GM21447 (cell line): ENCODE data around the gene LRP6.
A peak's percentile ranks its signal among the peaks of the same experiment; 100 is the strongest.
"Not testable (repeated sequence)": the region's sequence is repeated elsewhere in the genome, so short reads cannot be mapped to it uniquely, and the experiment has no call there.

Source experiments
- ATAC-seq: cut with Tn5 transposase; IDR thresholded peaks from one replicate; pipeline ENCODE4 v1.9.1; 2021; ENCODE audit not compliant: unreplicated experiment

LRP6 gene

DNA sequence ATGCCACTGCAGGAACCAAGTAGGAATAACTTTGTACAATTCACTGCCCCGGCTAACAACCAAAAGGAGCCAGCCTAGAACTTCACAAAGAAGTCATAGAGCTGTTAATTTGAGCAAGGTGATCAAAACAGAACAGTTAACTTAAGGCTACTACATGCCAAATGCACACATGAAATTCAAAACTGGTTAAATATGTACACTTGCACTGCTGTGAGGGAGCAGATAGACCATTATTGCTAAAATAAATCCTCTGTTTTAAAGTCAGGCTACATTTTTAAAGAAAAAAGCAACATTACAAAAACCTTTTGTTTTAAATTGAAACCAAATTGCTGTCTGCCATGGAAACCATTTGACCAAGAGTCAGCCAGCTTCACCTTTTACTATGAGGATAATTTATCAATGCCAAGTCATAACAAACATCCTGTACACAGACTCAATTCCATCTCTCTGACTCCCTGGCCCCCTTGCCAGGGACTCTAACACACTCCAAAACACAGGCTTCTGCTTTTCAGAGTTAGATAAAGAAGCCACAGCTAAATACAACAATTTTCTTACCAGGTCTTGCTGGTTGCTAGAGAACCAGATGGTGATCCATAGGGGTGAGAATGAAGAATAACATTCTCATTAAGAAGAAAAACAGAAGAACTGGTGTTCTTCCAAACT is 84.0 kb downstream of the LRP6 start:
- no peak for ATAC-seq

DNA sequence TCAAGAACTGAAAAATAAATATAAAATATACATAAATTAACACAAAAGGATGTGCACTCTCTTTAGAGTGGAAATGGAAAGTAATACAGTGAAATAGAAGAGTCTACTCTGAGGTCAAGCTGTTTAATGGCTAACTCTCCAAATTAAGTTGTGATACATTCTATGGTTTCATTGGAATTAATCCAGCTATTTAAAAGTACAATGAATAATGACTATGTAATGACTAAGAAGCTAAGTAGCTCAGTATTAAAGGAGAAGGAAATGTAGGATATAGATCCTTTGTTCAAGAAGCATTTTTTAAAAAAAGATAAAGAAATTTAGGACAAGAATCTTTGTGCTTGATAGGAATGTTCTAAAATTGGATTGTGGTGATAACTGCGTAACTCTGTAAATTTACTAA is 85.3 kb downstream of the LRP6 start:
- ATAC-seq: no peak

DNA sequence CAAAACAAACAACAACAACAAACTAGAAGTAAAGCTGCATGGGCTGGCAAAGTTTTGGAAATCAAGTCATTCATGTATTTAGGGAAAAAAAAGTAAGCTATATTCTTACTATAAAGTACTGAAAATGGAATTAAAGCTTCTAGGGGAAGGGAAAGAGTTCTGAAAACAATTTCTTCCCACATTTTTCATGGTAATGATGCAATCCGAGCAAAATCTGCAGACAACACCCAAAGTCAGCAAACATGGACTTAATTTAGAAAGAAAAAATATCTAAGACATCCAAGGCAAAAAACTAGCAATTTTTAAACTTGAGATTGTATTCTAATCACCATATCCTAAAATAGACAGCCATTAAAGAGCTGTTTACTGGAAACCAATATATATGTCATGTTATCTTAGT is 86.3 kb downstream of the LRP6 start:
- no peak for ATAC-seq

DNA sequence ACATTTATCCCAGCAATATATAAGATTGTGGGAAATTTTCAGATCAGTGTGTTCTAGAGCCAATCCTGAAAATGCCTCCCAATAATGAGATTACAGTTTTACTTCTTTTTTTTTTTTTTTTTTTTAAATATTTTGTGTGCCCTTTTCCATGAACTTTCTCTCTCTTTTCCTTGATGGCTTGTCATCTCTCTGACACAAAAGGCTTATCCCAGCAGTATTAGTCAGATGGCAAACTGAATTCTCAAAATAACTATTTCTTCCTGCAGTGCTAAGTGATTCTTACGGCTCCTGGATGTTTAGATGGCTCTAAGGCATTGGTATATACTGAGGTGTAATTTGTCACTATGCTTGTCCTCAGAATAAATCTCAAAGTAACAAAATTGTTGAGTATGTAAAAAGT is 86.7 kb downstream of the LRP6 start:
- ATAC-seq: no peak

DNA sequence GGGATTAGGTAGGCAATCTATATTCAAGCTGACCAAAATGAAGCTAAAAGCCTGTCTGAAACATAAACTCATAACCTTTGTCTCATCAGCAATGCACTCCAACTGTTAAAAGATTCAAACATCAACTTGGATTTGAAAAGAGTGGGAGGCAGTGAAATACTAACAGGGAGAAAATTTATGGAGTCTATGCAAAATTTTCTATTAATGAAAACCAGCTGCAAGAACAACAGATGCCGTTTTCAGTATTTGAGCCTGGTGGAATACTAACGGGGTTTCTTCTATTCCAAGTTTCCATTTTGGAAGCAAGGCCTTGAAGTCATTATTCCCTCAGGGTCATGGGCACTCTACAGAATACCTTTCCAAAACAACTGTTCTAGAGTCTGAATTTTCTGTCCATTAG is 88.3 kb downstream of the LRP6 start:
- no peak for ATAC-seq

DNA sequence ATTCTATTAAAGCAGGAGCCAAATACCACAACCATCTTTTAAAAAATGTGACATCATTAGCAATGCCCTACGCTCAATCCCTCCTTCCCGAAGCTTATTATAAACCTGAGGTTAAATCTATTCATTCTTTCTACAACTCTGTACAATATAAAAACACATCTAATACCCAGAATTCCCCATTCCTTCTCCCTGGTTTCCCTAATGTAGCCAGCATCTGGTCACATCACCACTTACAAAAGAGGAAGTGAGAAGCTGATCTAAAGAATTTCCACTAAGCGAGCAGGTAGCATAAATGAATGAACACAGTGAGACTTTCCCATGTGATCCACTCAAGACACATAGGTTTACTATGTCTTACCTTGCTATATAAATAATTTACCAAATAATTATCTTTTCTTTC is 90.4 kb downstream of the LRP6 start:
- ATAC-seq: no peak

DNA sequence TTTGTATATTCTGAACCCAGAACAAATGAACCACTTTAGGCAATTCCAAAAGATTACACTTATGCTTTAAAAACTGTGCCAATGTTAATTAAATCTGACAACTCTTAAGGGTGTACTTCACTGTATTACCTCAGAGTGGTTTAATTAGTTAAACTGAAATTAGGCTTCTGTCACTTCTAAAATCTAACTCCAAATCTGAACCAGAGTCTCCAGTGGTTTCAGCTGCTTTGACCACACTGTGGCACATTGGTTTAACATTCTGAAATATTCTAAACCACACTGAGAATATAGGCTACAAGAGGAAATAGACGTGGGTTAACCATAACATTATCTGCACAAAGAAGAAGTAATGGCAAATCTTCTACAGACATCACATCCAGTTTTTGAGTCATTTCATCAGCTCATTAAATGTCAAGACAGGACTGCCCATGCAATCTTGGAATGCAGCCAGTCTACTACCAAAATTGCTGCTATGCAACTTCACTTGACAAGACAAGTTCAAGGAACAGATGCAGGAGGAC is 94.8 kb downstream of the LRP6 start:
- ATAC-seq: peak; percentile 72

DNA sequence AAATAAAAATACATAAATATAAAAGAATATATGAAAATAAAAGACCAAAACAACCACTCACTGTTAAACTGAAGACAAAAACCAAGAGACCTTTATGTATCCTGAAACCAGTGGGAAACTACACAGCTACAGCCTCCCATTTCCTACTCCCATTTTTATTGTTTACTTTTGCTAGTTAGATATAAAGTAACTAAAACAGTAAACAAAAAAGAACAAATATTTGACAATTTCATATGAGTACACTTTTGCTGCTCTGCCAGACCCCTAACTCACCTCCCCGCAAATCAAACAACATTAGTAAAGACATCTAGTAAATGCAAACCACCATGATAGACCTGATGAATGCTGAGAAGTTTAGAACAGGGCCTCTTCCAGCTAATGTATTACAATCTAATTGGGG is 99.0 kb downstream of the LRP6 start:
- no peak for ATAC-seq

DNA sequence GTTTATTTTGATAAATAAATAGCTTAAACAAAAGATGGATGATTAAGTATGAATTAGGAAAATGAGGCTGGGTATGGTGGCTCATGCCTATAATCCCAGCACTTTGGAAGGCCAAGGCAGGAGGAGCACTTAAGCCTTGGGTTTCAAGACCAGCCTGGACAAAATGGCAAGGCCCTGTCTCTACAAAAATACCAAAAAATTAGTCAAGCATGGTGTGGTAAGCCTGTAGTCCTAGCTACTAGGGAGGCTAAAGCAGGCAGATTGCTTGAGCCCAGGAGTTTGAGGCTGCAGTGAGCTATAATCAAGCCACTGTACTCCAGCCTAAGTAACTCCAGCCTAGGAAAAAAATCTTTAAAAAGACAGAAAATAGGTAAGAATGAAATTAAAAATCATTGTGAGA is 100.1 kb downstream of the LRP6 start:
- no peak for ATAC-seq

DNA sequence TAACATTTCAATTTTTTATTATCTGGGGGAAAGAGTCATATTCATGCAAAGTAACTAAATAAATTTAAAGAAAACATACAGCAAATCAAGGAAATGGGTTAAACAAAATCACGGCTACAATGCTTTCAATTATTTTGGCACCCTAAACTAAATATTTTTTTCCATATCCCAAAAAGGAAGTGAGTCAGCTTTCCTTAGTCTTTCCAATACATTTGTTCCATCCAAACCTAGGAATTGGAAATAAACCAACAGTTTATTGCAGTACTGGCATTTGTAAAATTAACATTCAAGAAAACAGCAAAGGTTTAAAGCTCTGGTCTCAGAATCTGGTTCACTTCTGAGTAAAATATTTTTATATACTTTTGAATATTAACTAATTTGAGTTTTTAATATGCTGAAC is 106.9 kb downstream of the LRP6 start:
- no peak for ATAC-seq

DNA sequence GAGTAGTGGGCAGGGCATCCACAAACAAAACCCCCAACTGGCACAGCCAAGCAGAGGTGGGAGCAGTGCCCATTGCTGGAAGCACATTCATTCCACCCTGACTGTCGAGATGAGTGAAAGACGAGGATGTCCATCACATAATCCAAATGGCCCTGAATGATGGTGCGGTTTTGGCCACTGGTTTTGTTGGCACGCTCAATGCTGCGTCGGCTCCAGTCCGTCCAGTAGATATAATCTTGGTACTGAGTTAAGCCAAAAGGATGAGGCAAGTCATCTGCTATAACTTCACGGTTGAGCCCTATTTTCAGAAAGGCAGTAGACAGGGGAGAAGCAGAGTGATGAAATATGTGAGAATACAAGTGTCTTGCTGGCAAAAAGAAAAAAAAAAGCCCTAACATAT is 108.0 kb downstream of the LRP6 start:
- no peak for ATAC-seq

DNA sequence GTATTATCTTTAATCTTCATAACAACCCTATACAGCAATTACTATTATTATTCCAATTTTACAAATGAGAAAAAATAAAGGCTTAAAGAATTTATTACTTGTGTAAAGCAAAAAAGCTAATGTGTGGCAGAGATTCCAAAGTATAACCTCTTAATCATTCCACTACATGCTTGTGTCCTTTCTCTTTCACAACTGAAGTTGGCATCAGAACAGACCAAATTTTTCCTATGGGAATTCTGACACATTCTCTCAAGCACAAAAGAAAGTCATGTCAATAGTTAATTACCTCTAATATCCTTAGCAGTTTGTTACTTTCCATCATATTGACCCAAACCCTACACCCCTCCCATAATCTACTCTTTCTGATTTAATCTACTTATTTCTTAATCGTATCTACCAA is 109.4 kb downstream of the LRP6 start:
- no peak for ATAC-seq

DNA sequence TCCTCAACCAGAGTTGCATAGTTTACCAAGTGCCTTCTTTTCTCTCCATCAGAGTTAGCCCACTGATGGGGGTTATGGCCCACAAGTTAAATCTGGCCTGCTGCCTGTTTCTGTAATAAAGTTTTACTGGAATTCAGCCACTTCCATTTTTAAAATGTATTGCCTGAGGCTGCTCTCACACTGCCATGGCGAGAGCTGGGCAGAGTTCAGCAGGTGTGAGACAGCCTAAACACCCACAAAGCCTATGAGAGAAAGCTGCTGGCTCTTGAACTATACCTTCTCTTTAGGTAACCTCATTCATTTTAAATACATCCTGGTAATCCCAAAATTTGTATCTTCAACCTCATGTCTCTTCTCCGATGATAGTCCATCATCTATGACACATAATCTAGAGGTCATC is 110.0 kb downstream of the LRP6 start:
- no peak for ATAC-seq

DNA sequence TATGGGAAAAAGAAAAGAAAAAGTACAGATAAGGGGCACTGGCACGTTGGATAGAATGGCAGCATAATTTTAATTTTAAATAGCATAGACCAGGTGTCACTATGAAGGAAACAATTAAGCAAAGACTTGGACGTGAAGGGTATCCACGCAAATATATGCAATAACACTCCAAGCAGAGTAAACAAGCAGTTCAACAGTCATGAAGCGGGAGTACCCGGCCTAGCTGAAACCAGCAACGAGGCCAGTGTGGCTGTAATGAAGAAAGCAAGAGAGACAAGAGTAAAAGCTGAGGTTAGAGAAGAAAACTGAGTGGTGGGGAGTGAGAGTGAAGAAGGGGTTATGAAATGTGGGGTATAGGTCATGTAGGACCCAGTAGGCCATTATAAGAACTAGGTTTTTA is 110.7 kb downstream of the LRP6 start:
- ATAC-seq: no peak

DNA sequence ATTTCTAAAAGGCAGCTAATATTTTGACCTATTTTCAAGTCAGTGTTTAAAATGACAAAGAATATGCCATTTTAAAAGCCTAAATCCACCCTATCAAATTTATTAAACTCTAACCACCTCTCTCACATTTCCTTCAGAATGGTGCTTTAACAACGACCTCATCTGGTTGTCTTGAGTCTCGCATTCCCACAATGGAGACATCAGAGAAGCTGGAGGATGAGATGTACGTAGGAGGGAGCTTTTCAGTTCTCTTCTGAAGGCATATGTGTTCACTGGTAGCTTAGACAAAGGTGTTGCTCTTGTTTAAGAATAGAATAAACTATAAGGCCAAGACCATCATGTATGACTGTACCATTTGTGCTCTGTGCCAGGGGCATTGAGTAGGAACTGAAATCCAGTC is 113.2 kb downstream of the LRP6 start:
- ATAC-seq: no peak

DNA sequence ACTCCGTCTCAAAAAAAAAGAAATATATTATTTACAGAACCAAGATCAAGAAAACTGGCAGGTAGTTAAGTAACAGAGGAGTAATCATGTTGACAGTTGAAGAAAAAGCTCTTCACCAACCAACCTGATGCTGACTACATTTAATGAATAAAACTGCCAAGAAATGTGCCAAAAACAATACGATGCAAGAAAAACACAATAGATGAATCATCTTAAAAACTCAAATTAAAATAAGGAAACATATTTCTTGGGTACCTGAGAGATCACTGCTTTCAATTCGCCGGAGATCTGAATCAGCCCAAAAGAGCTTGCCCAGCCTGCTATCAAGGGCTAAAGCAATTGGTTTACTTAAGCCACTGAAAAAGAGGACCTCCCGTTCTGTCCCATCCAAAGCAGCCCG is 119.7 kb downstream of the LRP6 start:
- ATAC-seq: no peak

DNA sequence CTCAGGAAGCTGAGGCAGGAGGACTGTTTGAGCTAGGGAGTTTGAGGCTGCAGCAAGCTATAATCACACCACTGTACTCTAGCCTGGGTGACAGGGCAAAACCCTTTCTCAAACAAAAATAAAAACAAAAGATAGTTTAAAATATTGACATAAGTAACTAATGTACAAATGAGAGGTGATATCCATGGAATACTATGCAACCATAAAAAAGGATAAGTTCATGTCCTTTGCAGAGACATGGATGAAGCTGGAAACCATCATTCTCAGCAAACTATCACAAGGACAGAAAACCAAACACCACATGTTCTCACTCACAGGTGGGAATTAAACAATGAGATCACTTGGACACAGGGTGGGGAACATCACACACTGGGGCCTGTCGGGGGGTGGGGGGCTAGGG is 122.3 kb downstream of the LRP6 start:
- not testable (repeated sequence) for ATAC-seq

DNA sequence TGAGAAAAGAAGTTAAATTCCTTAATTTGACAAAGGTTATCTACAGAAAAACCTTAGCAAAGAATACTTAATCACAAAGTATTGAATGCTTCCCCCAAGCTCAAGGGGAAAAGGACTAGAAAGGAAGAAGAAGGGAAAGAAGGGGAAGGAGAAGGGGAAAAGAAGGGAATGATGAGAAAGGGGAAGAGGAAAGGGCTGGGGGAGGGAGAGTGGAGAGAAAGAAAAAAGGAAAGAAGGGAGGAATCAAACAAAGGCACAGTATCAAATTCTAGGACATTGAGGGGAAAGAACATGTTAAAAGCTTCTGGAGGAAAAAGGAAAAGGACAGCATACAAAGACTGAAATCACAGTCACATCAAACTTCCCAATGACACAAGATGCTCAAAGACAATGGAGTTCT is 125.8 kb downstream of the LRP6 start:
- no peak for ATAC-seq

DNA sequence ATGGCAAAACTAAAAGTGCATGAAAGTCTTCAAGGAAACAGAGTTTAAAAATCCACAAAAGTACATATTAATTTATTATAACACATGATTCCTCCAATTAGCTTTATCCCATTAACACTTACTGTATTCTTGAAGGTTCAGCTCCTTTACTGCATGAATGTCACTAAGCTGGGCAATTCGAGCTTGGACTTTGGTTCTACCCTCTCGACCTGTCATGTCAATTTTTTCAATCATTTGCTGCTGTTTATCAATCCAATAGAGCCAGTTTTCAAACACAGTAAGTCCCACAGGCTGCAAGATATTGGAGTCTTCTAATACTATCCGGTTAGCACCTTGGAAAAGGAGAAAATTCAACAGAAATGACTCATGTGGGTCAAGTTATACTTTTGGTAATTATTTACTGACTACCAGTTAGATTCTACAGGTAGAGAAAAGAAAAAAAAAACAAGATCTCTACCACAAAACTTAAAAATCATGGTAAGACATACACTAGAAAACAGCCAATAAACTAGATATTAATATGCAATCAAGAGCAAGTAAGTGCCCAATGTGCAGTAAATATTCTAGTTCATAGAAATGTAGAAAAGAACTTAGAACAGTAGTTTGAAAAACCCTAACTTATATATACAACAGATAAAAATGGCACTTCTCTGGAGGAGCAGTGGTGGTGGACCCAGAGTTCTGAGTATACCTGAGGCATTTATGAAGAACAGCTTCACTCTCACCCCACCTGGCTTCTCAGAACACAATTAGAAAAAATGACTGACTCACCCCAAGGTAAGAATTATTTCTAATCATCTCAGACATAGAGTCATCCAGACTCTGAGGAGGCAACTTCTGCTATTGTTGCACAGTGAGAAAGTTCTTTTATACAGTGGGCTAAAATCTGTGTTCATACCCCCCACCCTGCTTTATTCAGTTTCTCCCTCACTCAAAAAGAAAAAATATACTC is 128.4 kb downstream of the LRP6 start:
- no peak for ATAC-seq

DNA sequence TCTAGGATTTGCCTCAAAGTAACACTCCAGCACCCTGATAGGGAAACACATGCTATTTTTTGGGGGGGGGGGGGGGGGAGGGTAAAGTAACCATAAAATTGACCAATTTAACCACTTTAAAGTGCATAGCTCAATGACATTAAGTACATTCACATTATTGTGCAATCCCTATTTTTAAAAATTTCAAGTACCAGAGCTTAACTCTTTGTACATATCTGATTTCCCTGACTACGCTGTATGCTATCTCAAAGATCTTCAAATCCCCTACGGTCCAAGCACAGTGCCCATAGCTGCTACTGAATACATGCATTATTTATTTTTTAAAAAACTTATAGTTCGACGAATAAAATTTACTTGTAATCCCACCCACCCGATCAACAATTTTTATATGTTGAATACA is 133.1 kb downstream of the LRP6 start:
- no peak for ATAC-seq

DNA sequence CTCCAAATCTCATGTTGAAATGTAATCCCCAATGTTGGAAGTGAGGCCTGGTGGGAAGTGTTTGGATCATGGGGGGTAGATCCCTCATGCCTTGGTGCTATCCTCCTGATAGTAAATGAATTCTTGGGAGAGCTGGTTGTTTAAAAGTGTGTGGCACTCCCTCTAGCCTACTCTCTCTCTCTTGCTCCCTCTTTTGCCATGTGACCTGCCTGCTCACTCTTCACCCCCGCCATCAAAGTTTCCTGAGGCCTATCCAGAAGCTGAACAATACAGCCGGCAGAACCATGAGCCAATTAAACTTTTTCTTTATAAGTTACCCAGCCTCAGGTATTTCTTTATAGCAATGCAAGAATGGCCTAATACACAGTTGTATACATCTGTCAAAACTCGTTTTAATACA is 133.6 kb downstream of the LRP6 start:
- no peak for ATAC-seq

DNA sequence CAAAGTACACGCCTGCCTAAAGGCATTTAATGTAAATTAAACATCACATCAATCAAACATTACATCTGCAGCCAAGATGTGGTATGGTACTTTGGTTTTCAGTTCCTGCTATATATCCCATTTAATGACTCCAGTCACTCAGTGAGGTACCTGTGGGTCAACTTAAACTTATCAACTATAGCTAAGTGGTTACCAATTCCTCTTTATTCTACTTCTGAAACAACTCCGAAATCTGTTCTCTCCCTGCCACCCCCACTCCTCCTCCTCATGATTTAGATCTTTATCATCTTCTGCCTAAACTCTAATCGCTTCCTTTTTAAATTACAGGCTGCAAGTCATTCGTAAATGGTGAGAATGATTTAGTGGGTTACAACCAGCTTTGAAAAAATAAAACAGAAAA is 138.2 kb downstream of the LRP6 start:
- no peak for ATAC-seq
